Measurements from ENCODE around the gene IGHMBP2.
"Not testable (repeated sequence)": the region's sequence is repeated elsewhere in the genome, so short reads cannot be mapped to it uniquely, and the experiment has no call there.

Gene IGHMBP2

GRCh38 chr11:68903288-68904247 is at the start of gene IGHMBP2, which contains the start of gene MRPL21:
IGHMBP2 (plus strand) TSS chr11:68903891; CDS start chr11:68903953, 62 bp downstream.
MRPL21 (minus strand) TSS chr11:68903832; CDS start chr11:68903810, 22 bp downstream.
- DNase-seq (ENCODE audit: low read depth), result peak; percentile 66

- DNase-seq (ENCODE audit: low read depth), result no peak
Measured at GRCh38 chr11:68854273-68854958, 49.3 kb upstream of the IGHMBP2 start.

GRCh38 chr11:68855205-68855981 is 48.3 kb upstream of the IGHMBP2 start:
- DNase-seq (ENCODE audit: low read depth), result no peak

- DNase-seq (ENCODE audit: low read depth), result not testable (repeated sequence)
Measured at GRCh38 chr11:68856425-68857030, 47.2 kb upstream of the IGHMBP2 start.

- no peak for DNase-seq (ENCODE audit: low read depth)
Measured at GRCh38 chr11:68857037-68857586, 46.6 kb upstream of the IGHMBP2 start.

GRCh38 chr11:68859123-68859522 is 44.6 kb upstream of the IGHMBP2 start:
- DNase-seq (ENCODE audit: low read depth), result no peak

- DNase-seq (ENCODE audit: low read depth), result no peak
Measured at GRCh38 chr11:68862421-68862820, 41.3 kb upstream of the IGHMBP2 start.

- no peak for DNase-seq (ENCODE audit: low read depth)
Measured at GRCh38 chr11:68863553-68864265, 40.0 kb upstream of the IGHMBP2 start.

GRCh38 chr11:68865241-68865640 is 38.5 kb upstream of the IGHMBP2 start:
- DNase-seq (ENCODE audit: low read depth), result no peak

- DNase-seq (ENCODE audit: low read depth), result no peak
Measured at GRCh38 chr11:68867066-68867465, 36.6 kb upstream of the IGHMBP2 start.

GRCh38 chr11:68868221-68868835 is 35.4 kb upstream of the IGHMBP2 start:
- DNase-seq (ENCODE audit: low read depth), result no peak

- no peak for DNase-seq (ENCODE audit: low read depth)
Measured at GRCh38 chr11:68870470-68870869, 33.2 kb upstream of the IGHMBP2 start.

GRCh38 chr11:68872216-68873003 is 31.3 kb upstream of the IGHMBP2 start:
- DNase-seq (ENCODE audit: low read depth), result no peak

GRCh38 chr11:68878022-68878421 is 25.7 kb upstream of the IGHMBP2 start:
- DNase-seq (ENCODE audit: low read depth), result no peak

- DNase-seq (ENCODE audit: low read depth), result no peak
Measured at GRCh38 chr11:68880851-68881250, 22.8 kb upstream of the IGHMBP2 start.

- DNase-seq (ENCODE audit: low read depth), result no peak
Measured at GRCh38 chr11:68881320-68881719, 22.4 kb upstream of the IGHMBP2 start.

- no peak for DNase-seq (ENCODE audit: low read depth)
Measured at GRCh38 chr11:68882391-68882790, 21.3 kb upstream of the IGHMBP2 start.

- DNase-seq (ENCODE audit: low read depth), result not testable (repeated sequence)
Measured at GRCh38 chr11:68884827-68885226, 18.9 kb upstream of the IGHMBP2 start.

- DNase-seq (ENCODE audit: low read depth), result no peak
Measured at GRCh38 chr11:68889948-68890446, 13.7 kb upstream of the IGHMBP2 start.
